ENCODE measurements around the gene SRPK2.

SRPK2 gene

GRCh38 chr7:105130580-105130979 is 258.1 kb downstream of the SRPK2 start:
- peaks cover 97% of the 10 kb centered on the region for H3K4me1 ChIP-seq (ENCODE audit: low read depth, poor library complexity, severe bottlenecking)
- no peaks in the 10 kb centered on the region for H3K27me3 ChIP-seq (ENCODE audit: insufficient read depth, low read depth)
- peak overlapping the region; percentile 92 for H3K27ac ChIP-seq
- no peak overlapping the region for H3K9ac ChIP-seq
- H4K20me1 ChIP-seq (ENCODE audit: insufficient read depth), result no peaks in the 10 kb centered on the region
- no peak for TF ChIP-seq CTCF (conservative IDR thresholded peaks at IDR 0.05; ENCODE audit: low read depth, low read length)
- H3K36me3 ChIP-seq (ENCODE audit: insufficient read depth), result peaks cover under 1% of the 10 kb centered on the region; the same call in 1 of the 2 replicates
- peaks cover 62% of the 10 kb centered on the region for H3K79me2 ChIP-seq (ENCODE audit: insufficient read depth, low read depth)
- no peak overlapping the region for H2AFZ ChIP-seq (ENCODE audit: low read depth)
- peak overlapping the region; percentile 86 for H3K4me2 ChIP-seq
- H3K4me3 ChIP-seq (IDR thresholded peaks at IDR 0.05; ENCODE audit: insufficient read depth, low read depth, low read length), result no peak overlapping the region

- Histone ChIP-seq H3K9ac (no peak overlapping the region), H3K4me2 (peak overlapping the region; percentile 86), H2AFZ (ENCODE audit: low read depth) (no peak overlapping the region), H3K36me3 (ENCODE audit: insufficient read depth) (peaks cover 5% of the 10 kb centered on the region; the same call in 1 of the 2 replicates), H3K27ac (peak overlapping the region; percentile 92), H4K20me1 (ENCODE audit: insufficient read depth) (no peaks in the 10 kb centered on the region), H3K4me3 (IDR thresholded peaks at IDR 0.05; ENCODE audit: insufficient read depth, low read depth, low read length) (no peak overlapping the region), H3K79me2 (ENCODE audit: insufficient read depth, low read depth) (peaks cover 62% of the 10 kb centered on the region), H3K27me3 (ENCODE audit: insufficient read depth, low read depth) (no peaks in the 10 kb centered on the region), H3K4me1 (ENCODE audit: low read depth, poor library complexity, severe bottlenecking) (peaks cover 97% of the 10 kb centered on the region)
- no peak for TF ChIP-seq CTCF (conservative IDR thresholded peaks at IDR 0.05; ENCODE audit: low read depth, low read length)
Measured at GRCh38 chr7:105130048-105130447, 258.7 kb downstream of the SRPK2 start.

- Histone ChIP-seq H3K27ac (peak overlapping the region; percentile 92), H3K4me2 (peak overlapping the region; percentile 86), H3K79me2 (ENCODE audit: insufficient read depth, low read depth) (peaks cover 59% of the 10 kb centered on the region), H3K9ac (peak overlapping the region; percentile 56), H3K4me1 (ENCODE audit: low read depth, poor library complexity, severe bottlenecking) (peaks cover 87% of the 10 kb centered on the region), H3K36me3 (ENCODE audit: insufficient read depth) (peaks cover 5% of the 10 kb centered on the region; the same call in 1 of the 2 replicates), H3K27me3 (ENCODE audit: insufficient read depth, low read depth) (no peaks in the 10 kb centered on the region), H2AFZ (ENCODE audit: low read depth) (peak overlapping the region; percentile 32), H4K20me1 (ENCODE audit: insufficient read depth) (no peaks in the 10 kb centered on the region), H3K4me3 (IDR thresholded peaks at IDR 0.05; ENCODE audit: insufficient read depth, low read depth, low read length) (no peak overlapping the region)
- TF ChIP-seq CTCF (conservative IDR thresholded peaks at IDR 0.05; ENCODE audit: low read depth, low read length), result no peak
Measured at GRCh38 chr7:105127179-105127578, 261.5 kb downstream of the SRPK2 start.

GRCh38 chr7:105126436-105126975 is 262.2 kb downstream of the SRPK2 start:
- Histone ChIP-seq H3K9ac (peak overlapping the region; percentile 56), H3K36me3 (ENCODE audit: insufficient read depth) (peaks cover 5% of the 10 kb centered on the region; the same call in 1 of the 2 replicates), H3K4me1 (ENCODE audit: low read depth, poor library complexity, severe bottlenecking) (peaks cover 84% of the 10 kb centered on the region), H3K27me3 (ENCODE audit: insufficient read depth, low read depth) (no peaks in the 10 kb centered on the region), H2AFZ (ENCODE audit: low read depth) (peak overlapping the region; percentile 32; the same call in 1 of the 2 replicates), H3K27ac (peak overlapping the region; percentile 92), H3K79me2 (ENCODE audit: insufficient read depth, low read depth) (peaks cover 52% of the 10 kb centered on the region), H3K4me2 (peak overlapping the region; percentile 86), H4K20me1 (ENCODE audit: insufficient read depth) (no peaks in the 10 kb centered on the region), H3K4me3 (IDR thresholded peaks at IDR 0.05; ENCODE audit: insufficient read depth, low read depth, low read length) (no peak overlapping the region)
- TF ChIP-seq CTCF (conservative IDR thresholded peaks at IDR 0.05; ENCODE audit: low read depth, low read length), result no peak
